Panc1 (cell line): ENCODE measurements around the gene AGPS. TPM values are rescaled to one million over a fixed set of nuclear protein-coding genes. Genes with fewer than 3 reads are reported as not detected.

ENCODE experiments used
- ATAC-seq: fragments of 200-7000 bp; cut with Tn5 transposase; 2 replicates; pipeline ENCODE4 v1.9.1; 2020; ENCODE audit warnings: mild to moderate bottlenecking, moderate library complexity
- BruUV-seq: library from RNA; stranded (reverse); fragments of 400-500 nt; replicated peaks from 2 replicates; lab custom pipeline; 2021; lab: Mats Ljungman, UMichigan
- CTCF ChIA-PET: fragments of 300-600 bp; sonication (Branson Sonifier 250); formaldehyde crosslinking; loops from one replicate; lab custom pipeline; 2022; ENCODE audit warnings: antibody characterized with exemption; lab: Charles Lee
- POLR2A ChIA-PET: fragments of 300-600 bp; sonication (Branson Sonifier 250); formaldehyde crosslinking; loops from one replicate; lab custom pipeline; 2022; ENCODE audit warnings: antibody characterized with exemption; lab: Charles Lee
- DNase-seq: peaks from one replicate; pipeline ENCODE4 v3.0.0-alpha.2; 2010; ENCODE audit warnings: low read depth, low spot score
- H3K27ac ChIP-seq: 2 replicates; pipeline ENCODE4 v1.5.1; 2011; ENCODE audit warnings: mild to moderate bottlenecking, low read length, inconsistent platforms
- H3K27me3 ChIP-seq: fragments of 200-500 bp; sonication (Bioruptor generic); 2 replicates; pipeline ENCODE4 v1.6.0; 2014; ENCODE audit warnings: low read length, inconsistent platforms; ENCODE audit not compliant: control insufficient read depth, insufficient read depth
- H3K36me3 ChIP-seq: fragments of 200-500 bp; sonication (Bioruptor generic); 2 replicates; pipeline ENCODE4 v1.5.1; 2014; ENCODE audit warnings: inconsistent platforms, mild to moderate bottlenecking, low read length, moderate library complexity; ENCODE audit not compliant: control insufficient read depth, insufficient read depth
- H3K4me1 ChIP-seq: 2 replicates; pipeline ENCODE4 v1.5.1; 2011; ENCODE audit warnings: inconsistent platforms, mild to moderate bottlenecking, low read length, moderate library complexity; ENCODE audit not compliant: control insufficient read depth, insufficient read depth
- H3K4me3 ChIP-seq, 2 experiments: 2 replicates each; pipeline ENCODE4 v1.5.1; 2011 to 2012; ENCODE audit warnings: low read depth in 2 of 2, low read length in 2 of 2, mild to moderate bottlenecking in 2 of 2, inconsistent platforms in 1 of 2, moderate library complexity in 1 of 2
- H3K9me3 ChIP-seq: fragments of 200-500 bp; sonication (Bioruptor generic); 2 replicates; pipeline ENCODE4 v1.5.1; 2014; ENCODE audit warnings: low read depth, mild to moderate bottlenecking, inconsistent platforms, low read length, moderate library complexity; ENCODE audit not compliant: control insufficient read depth, insufficient read depth
- POLR2AphosphoS5 ChIP-seq: IDR thresholded peaks from 2 replicates; pipeline ENCODE4 v1.6.1; 2012; ENCODE audit warnings: mild to moderate bottlenecking, low read depth, low read length, moderate library complexity
- SIN3A ChIP-seq: IDR thresholded peaks from 2 replicates; pipeline ENCODE4 v1.6.1; 2012; ENCODE audit warnings: low read depth, mild to moderate bottlenecking, low read length, moderate library complexity, borderline replicate concordance; ENCODE audit not compliant: insufficient read depth
- TCF7L2 ChIP-seq: IDR thresholded peaks from 2 replicates; pipeline ENCODE4 v1.6.1; 2011; ENCODE audit warnings: mild to moderate bottlenecking, low read depth, low read length, inconsistent platforms
- in situ Hi-C: cut with HindIII; loops from 2 replicates; pipeline ENCODE4 v1.10.0; 2016; ENCODE audit warnings: low sequenced_read_pairs, low pct_unique_long_range_greater_than_20kb
- intact Hi-C: fragments of 100-400 bp; cut with micrococcal nuclease; formaldehyde crosslinking; loops from one replicate; pipeline ENCODE4 v1.10.0; 2022; ENCODE audit not compliant: unreplicated experiment
- total RNA-seq: library from RNA; stranded (reverse); gene quantifications from one replicate; pipeline ENCODE4 v1.2.1, GENCODE V29; 2021; ENCODE audit not compliant: unreplicated experiment
- TF ChIP-seq, protein P1 (sequence below), 2 experiments: IDR thresholded peaks; 2 replicates each; pipeline ENCODE4 v1.6.1; 2011 to 2012; ENCODE audit warnings: low read depth in 2 of 2, control low read depth in 1 of 2, low read length in 1 of 2, mild to moderate bottlenecking in 1 of 2, moderate library complexity in 1 of 2; ENCODE audit not compliant: insufficient read depth in 1 of 2
- TF ChIP-seq, protein P2 (sequence below): fragments of 450-650 bp; IDR thresholded peaks from 2 replicates; pipeline ENCODE4 v1.5.1; 2017; ENCODE audit warnings: mild to moderate bottlenecking

Gene AGPS
- total RNA-seq, 1 experiment from 2014 or later: 68.7 TPM

DNA sequence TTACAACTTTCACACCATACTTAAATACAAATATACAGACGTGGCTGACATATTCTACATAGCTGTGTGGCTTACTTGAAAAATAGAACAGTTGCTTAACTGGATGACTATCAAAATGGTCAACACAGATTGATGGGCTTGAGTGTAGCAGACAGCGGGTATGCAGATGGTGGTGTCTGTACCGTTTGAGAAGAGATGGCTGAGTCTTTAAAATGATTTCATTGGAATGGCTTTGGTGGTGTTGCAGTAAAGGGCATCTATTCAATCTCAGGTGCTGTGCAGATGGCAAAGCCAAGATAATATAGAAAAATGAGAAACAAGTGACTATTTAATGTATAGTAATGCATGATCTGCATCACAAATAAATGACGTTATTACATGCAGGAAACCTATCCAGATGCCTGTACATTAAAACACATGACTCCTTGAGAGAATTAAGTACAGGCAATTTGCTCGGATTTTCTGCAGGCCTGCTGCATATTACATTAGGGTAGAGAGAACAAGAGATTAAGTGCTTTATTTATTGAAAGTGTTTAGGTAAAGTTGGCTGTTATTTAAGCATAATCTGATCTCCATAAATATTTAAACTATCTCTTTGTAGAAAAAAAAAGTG, 68.5 kb downstream of the AGPS start:
- ATAC-seq: no peak
- intact Hi-C loops: no loop called here
- ChIA-PET CTCF (interaction anchor here (0.6 kb wide), 1 partner anchor 1006 kb away, joined by 3 read pairs; no protein-coding TSS in a partner anchor), POLR2A (no interaction called here)
- H3K27ac ChIP-seq: no peak overlapping the region
- DNase-seq: no peak
- in situ Hi-C loops: no loop called here
- H3K36me3 ChIP-seq: no peaks in the 10 kb centered on the region; the same call in 1 of the 2 replicates
- TF ChIP-seq, protein P1, sequence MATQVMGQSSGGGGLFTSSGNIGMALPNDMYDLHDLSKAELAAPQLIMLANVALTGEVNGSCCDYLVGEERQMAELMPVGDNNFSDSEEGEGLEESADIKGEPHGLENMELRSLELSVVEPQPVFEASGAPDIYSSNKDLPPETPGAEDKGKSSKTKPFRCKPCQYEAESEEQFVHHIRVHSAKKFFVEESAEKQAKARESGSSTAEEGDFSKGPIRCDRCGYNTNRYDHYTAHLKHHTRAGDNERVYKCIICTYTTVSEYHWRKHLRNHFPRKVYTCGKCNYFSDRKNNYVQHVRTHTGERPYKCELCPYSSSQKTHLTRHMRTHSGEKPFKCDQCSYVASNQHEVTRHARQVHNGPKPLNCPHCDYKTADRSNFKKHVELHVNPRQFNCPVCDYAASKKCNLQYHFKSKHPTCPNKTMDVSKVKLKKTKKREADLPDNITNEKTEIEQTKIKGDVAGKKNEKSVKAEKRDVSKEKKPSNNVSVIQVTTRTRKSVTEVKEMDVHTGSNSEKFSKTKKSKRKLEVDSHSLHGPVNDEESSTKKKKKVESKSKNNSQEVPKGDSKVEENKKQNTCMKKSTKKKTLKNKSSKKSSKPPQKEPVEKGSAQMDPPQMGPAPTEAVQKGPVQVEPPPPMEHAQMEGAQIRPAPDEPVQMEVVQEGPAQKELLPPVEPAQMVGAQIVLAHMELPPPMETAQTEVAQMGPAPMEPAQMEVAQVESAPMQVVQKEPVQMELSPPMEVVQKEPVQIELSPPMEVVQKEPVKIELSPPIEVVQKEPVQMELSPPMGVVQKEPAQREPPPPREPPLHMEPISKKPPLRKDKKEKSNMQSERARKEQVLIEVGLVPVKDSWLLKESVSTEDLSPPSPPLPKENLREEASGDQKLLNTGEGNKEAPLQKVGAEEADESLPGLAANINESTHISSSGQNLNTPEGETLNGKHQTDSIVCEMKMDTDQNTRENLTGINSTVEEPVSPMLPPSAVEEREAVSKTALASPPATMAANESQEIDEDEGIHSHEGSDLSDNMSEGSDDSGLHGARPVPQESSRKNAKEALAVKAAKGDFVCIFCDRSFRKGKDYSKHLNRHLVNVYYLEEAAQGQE (IDR thresholded peaks at IDR 0.05; ENCODE audit: insufficient read depth in 1 of 2, low read depth in 2 of 2, low read length in 1 of 2): no peak
- TF ChIP-seq SIN3A (no peak), POLR2AphosphoS5 (no peak), TCF7L2 (no peak)
- TF ChIP-seq, protein P2, sequence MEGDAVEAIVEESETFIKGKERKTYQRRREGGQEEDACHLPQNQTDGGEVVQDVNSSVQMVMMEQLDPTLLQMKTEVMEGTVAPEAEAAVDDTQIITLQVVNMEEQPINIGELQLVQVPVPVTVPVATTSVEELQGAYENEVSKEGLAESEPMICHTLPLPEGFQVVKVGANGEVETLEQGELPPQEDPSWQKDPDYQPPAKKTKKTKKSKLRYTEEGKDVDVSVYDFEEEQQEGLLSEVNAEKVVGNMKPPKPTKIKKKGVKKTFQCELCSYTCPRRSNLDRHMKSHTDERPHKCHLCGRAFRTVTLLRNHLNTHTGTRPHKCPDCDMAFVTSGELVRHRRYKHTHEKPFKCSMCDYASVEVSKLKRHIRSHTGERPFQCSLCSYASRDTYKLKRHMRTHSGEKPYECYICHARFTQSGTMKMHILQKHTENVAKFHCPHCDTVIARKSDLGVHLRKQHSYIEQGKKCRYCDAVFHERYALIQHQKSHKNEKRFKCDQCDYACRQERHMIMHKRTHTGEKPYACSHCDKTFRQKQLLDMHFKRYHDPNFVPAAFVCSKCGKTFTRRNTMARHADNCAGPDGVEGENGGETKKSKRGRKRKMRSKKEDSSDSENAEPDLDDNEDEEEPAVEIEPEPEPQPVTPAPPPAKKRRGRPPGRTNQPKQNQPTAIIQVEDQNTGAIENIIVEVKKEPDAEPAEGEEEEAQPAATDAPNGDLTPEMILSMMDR: no peak
- H3K4me3 ChIP-seq: no peak overlapping the region
- H3K27me3 ChIP-seq: no peaks in the 10 kb centered on the region
- no TSS peak for BruUV-seq
- H3K4me1 ChIP-seq: no peaks in the 10 kb centered on the region
- H3K9me3 ChIP-seq: no peaks in the 10 kb centered on the region

DNA sequence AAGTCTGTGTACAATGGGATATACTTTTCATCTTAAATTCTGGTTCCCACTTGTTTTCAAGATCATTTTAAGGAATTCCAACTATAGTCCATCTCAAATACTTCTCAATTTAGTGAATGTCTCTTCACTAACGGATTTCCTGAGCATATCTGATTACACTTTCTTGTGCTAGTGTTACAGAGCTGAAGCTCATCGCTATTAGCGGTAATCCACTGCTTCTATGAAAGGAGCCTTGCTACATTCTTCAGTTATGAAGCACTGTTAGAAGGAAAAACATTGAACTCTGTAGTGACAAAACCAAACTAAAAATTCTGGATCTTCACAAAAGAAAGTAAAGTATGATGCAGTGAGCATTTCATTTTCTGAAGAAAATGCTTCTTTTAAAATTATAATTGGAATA, 72.0 kb downstream of the AGPS start:
- ATAC-seq (no peak), DNase-seq (no peak)
- Histone ChIP-seq H3K36me3 (no peaks in the 10 kb centered on the region; the same call in 1 of the 2 replicates), H3K4me1 (no peaks in the 10 kb centered on the region), H3K27me3 (no peaks in the 10 kb centered on the region), H3K27ac (no peak overlapping the region), H3K9me3 (no peaks in the 10 kb centered on the region), H3K4me3 (no peak overlapping the region)
- in situ Hi-C loops: no loop called here
- intact Hi-C loops: no loop called here
- ChIA-PET POLR2A (no interaction called here), CTCF (no interaction called here)
- BruUV-seq: no TSS peak
- TF ChIP-seq, protein P1 (IDR thresholded peaks at IDR 0.05; ENCODE audit: insufficient read depth in 1 of 2, low read depth in 2 of 2, low read length in 1 of 2): no peak
- no peak for TF ChIP-seq SIN3A
- no peak for TF ChIP-seq TCF7L2
- no peak for TF ChIP-seq POLR2AphosphoS5
- TF ChIP-seq, protein P2: no peak
